Astrocyte (in vitro differentiated cells and primary cell): ENCODE measurements around the gene SH3GLB2.

Experiments
- EZH2 ChIP-seq: IDR thresholded peaks from 2 replicates; pipeline ENCODE4 v1.6.1; 2012; ENCODE audit warnings: mild to moderate bottlenecking, low read length, inconsistent platforms; ENCODE audit not compliant: insufficient read depth
- TF ChIP-seq, protein P1 (sequence below): IDR thresholded peaks from 2 replicates; pipeline ENCODE4 v1.5.1; 2011; ENCODE audit warnings: low read depth, mild to moderate bottlenecking, inconsistent platforms, low read length, moderate library complexity; ENCODE audit not compliant: insufficient read depth

DNA sequence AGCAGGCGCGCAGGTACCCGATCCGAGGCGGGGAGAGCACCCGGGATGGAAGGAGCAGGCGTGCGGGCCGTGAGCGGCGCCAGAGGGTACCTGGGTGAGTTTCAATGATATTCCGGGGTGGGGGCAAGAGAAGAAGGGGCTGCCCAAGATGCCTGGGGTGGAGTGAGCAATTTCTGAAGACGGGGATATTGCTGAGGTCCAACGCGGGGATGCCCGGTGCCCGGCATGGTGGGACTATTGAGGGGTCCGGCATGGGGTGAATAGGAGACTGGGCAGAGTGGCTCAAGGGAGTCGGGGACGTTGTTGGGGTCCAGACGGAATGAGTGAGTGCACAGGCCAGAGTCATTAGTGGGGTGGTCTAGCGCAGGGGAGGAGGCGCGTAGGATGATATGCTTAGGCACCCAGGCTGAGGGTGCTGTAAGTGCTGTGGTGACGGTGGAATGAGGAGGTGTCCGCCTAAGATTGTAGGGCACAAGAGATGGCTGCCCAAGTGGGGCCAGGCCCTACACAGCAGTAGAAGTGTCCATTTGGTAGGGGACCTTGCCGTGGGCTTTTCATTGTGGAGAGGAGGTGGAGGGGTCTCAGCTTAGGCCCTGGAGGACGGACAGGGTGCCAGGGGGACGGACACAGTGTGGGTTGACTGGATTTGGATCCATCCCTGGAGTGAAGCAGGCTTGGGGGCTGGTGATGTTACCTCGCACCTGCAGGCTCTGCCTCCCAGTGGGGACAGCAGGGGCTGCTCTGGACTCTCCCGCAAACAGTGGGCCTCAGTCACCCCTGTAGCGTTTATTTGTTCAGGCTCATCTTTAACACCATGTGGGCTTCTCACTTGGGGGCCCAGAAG, 9.0 kb upstream of the SH3GLB2 start:
- TF ChIP-seq, protein P1, sequence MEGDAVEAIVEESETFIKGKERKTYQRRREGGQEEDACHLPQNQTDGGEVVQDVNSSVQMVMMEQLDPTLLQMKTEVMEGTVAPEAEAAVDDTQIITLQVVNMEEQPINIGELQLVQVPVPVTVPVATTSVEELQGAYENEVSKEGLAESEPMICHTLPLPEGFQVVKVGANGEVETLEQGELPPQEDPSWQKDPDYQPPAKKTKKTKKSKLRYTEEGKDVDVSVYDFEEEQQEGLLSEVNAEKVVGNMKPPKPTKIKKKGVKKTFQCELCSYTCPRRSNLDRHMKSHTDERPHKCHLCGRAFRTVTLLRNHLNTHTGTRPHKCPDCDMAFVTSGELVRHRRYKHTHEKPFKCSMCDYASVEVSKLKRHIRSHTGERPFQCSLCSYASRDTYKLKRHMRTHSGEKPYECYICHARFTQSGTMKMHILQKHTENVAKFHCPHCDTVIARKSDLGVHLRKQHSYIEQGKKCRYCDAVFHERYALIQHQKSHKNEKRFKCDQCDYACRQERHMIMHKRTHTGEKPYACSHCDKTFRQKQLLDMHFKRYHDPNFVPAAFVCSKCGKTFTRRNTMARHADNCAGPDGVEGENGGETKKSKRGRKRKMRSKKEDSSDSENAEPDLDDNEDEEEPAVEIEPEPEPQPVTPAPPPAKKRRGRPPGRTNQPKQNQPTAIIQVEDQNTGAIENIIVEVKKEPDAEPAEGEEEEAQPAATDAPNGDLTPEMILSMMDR: no peak
- TF ChIP-seq EZH2: no peak
